ENCODE results near the gene MAPK7.

The MAPK7 gene

DNA sequence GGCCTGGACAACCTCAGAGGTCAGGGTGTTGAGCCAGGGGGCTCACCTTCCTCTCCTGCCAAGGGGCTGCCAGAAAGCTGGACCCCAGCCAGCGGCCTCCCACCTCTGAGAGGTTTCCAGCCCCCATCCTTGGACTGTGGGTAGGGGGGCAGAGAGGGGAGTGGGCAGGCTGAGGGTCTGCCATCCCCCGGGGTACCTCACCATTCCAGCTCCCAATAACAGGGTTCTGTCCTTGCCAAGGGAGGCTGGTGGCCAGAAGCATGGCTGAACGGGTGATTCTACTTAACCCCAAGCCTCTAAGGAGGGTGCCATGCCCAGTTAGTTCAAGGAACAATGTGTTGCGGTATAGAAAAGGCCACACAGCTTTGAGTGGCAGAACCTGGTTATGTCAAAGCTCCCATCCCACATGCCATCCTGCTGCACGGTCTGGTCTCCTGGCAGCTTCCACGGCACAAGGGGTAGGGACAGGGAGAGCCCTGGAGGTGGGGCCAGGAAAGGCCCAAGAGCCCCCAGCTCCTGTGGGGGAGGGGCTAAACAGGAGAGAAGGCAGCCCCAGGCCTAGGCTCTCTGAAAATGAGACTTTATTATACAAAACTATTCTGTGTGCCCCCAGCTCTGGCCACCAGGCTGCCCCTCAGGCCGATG, 35.6 kb upstream of the MAPK7 start:
- TF ChIP-seq TAF1 (IDR thresholded peaks at IDR 0.05; ENCODE audit: low read depth, low read length) (no peak), PAX5 (IDR thresholded peaks at IDR 0.05; ENCODE audit: insufficient read depth, low read length, severe bottlenecking) (no peak), POLR2AphosphoS5 (IDR thresholded peaks at IDR 0.05; ENCODE audit: low read depth, low read length) (no peak), POLR2A (IDR thresholded peaks at IDR 0.05; ENCODE audit: low read depth, low read length) (no peak), SPI1 (IDR thresholded peaks at IDR 0.05; ENCODE audit: low read depth, low read length) (no peak), POU2F2 (IDR thresholded peaks at IDR 0.05; ENCODE audit: low read depth, low read length) (no peak)
- FAIRE-seq (no peak), DNase-seq (ENCODE audit: insufficient read length, low spot score) (no peak)

DNA sequence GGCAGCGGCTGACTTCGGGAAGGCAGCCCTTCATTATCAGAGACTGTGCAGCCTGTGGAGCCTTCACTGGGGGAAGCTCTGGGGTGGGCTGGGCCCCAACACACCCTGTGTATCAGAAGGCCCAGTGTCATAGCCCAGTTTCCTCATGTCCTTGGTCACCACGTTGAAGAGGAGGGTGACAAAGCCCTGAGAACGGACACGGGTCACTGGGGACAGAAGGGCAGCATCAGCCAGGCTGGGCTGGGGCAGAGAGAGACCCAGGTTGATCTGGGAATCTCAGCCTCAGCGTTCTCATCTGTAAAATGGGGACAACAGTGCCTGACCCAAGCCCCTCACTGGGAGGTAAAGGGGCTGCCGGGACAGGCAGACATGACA, 35.1 kb upstream of the MAPK7 start:
- no peak for FAIRE-seq
- TF ChIP-seq PAX5 (IDR thresholded peaks at IDR 0.05; ENCODE audit: insufficient read depth, low read length, severe bottlenecking) (no peak), SPI1 (IDR thresholded peaks at IDR 0.05; ENCODE audit: low read depth, low read length) (no peak), TAF1 (IDR thresholded peaks at IDR 0.05; ENCODE audit: low read depth, low read length) (no peak), POLR2A (IDR thresholded peaks at IDR 0.05; ENCODE audit: low read depth, low read length) (no peak), POU2F2 (IDR thresholded peaks at IDR 0.05; ENCODE audit: low read depth, low read length) (no peak), POLR2AphosphoS5 (IDR thresholded peaks at IDR 0.05; ENCODE audit: low read depth, low read length) (no peak)
- DNase-seq (ENCODE audit: insufficient read length, low spot score), result no peak

DNA sequence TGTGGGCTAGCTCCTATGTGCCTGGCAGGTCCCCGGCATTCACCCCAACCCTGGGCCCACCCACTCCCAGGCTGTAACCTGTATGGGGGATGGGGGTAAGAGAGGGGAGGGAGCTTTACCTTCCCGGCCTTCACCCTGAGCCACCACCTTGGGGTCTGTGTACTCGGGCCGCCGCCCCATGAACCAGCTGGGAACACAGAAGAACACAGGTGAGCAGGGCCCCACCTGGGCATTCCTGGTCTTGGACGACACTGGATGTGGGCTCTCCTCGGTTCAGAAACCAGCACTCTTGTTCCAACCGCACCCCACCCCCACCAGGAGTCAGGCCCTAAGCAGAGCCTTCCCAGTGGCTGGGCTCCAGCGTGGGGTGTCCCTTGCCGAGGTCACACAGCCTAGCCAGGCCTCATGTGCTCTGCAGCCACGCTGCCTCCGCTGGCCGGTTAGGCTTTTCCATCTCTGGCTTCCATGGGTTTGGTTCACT, 34.6 kb upstream of the MAPK7 start:
- DNase-seq (ENCODE audit: insufficient read length, low spot score) (no peak), FAIRE-seq (no peak)
- TF ChIP-seq POLR2AphosphoS5 (IDR thresholded peaks at IDR 0.05; ENCODE audit: low read depth, low read length), result no peak
- no peak for TF ChIP-seq SPI1 (IDR thresholded peaks at IDR 0.05; ENCODE audit: low read depth, low read length)
- no peak for TF ChIP-seq PAX5 (IDR thresholded peaks at IDR 0.05; ENCODE audit: insufficient read depth, low read length, severe bottlenecking)
- no peak for TF ChIP-seq POU2F2 (IDR thresholded peaks at IDR 0.05; ENCODE audit: low read depth, low read length)
- TF ChIP-seq POLR2A (IDR thresholded peaks at IDR 0.05; ENCODE audit: low read depth, low read length), result no peak

DNA sequence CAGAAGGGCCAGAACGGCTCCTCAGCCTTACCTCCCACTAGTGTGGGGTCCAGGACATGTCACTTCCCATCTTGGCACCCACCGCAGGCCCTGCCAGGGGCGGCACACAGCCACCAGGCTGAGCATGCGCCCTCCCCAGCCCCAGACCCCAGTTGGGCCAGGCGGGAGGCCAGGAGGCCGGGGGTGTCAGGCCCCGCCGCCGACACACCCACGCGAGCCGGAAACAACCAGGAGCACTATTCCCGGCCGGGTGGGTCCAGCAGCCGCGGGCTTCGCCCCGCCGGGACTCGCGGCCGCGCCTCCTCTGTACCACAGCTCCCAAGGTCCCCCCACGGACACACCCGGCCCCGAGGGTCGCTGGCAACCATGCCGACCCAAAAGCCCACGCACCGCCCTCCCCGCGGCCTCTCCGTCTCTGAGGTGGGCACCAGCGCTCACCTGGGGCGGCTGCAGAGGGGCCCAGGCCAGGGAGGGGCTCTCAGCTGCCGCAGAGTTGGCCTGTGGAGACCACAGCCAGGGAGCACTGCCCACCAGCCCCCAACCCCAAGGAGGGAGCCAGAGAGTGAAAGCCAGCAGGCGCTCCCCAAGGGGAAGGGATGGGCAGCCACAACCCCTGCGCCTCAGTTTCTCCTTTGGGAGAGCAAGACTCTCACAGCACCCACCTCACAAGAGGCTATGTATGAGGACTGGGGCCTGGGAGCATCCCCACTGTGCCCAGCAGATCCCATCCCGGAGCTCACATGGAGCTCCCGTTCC, 33.8 kb upstream of the MAPK7 start:
- TF ChIP-seq PAX5 (IDR thresholded peaks at IDR 0.05; ENCODE audit: insufficient read depth, low read length, severe bottlenecking) (no peak), POLR2AphosphoS5 (IDR thresholded peaks at IDR 0.05; ENCODE audit: low read depth, low read length) (no peak), TAF1 (IDR thresholded peaks at IDR 0.05; ENCODE audit: low read depth, low read length) (no peak), SPI1 (IDR thresholded peaks at IDR 0.05; ENCODE audit: low read depth, low read length) (no peak), POU2F2 (IDR thresholded peaks at IDR 0.05; ENCODE audit: low read depth, low read length) (no peak), POLR2A (IDR thresholded peaks at IDR 0.05; ENCODE audit: low read depth, low read length) (no peak)
- no peak for DNase-seq (ENCODE audit: insufficient read length, low spot score)
- FAIRE-seq, result no peak

DNA sequence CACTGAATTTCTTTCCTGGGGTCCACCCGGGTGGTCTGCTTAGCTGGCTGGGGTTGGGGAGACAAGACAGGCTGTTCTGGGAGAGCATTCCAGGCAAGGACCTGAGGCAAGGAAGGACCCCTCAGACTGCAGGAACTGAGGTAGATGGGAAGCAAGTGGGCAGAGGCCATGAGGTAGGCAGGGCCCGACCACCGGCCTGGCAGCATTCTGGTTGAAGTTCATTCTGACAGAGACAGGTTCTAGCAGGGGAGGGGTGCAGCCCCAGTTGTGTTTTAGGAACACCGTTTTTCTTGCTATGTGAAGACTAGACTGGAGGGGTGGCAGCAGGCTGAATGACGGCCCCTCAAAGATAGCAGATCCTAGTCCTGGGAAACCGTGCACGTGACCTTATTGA, 33.2 kb upstream of the MAPK7 start:
- TF ChIP-seq POLR2A (IDR thresholded peaks at IDR 0.05; ENCODE audit: low read depth, low read length) (no peak), POU2F2 (IDR thresholded peaks at IDR 0.05; ENCODE audit: low read depth, low read length) (no peak), TAF1 (IDR thresholded peaks at IDR 0.05; ENCODE audit: low read depth, low read length) (no peak), SPI1 (IDR thresholded peaks at IDR 0.05; ENCODE audit: low read depth, low read length) (no peak), POLR2AphosphoS5 (IDR thresholded peaks at IDR 0.05; ENCODE audit: low read depth, low read length) (no peak), PAX5 (IDR thresholded peaks at IDR 0.05; ENCODE audit: insufficient read depth, low read length, severe bottlenecking) (no peak)
- DNase-seq (ENCODE audit: insufficient read length, low spot score) (no peak), FAIRE-seq (no peak)

DNA sequence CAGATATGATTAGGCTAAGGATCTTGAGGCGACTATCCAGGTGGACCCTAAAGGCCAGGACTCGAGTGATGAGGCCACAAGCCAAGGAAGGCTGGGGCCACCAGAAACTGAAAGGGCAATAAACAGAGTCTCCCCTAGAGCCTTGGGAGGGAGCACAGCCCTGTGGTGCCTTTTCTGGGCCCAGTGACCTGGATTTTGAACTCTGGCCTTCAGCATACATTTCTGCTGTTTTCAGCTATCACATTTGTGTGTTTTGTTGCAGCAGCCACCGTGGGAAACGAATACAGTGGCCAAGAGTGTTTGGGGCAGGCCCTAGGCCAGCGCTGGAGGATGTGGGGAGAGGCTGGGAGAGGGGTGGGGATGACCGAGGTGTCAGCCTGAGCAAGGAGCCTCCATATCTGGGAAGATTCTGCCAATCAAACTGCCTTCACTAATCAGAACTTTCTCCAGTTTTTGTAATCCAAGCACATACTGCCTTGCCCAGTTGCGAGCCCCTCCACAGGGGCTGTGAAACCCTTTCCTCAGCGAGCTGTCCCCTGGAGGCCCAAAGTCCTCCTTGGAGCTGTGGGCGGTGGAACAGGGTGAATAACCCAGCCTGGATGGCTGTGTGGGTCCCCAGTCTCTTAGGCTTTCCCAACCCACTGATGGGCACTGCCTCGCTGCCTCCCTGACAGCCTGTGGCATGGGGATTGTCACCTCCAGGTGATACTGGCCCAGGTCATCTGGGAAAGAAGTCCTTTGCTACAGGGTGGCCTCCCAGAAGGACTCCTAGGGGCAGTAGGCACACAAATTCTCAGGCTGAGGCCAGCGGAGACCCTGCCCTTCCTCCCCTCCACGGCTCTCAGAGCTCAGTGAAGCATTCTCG, 32.6 kb upstream of the MAPK7 start:
- DNase-seq (ENCODE audit: insufficient read length, low spot score) (no peak), FAIRE-seq (no peak)
- no peak for TF ChIP-seq POU2F2 (IDR thresholded peaks at IDR 0.05; ENCODE audit: low read depth, low read length)
- TF ChIP-seq POLR2A (IDR thresholded peaks at IDR 0.05; ENCODE audit: low read depth, low read length), result no peak
- no peak for TF ChIP-seq TAF1 (IDR thresholded peaks at IDR 0.05; ENCODE audit: low read depth, low read length)
- no peak for TF ChIP-seq PAX5 (IDR thresholded peaks at IDR 0.05; ENCODE audit: insufficient read depth, low read length, severe bottlenecking)
- no peak for TF ChIP-seq POLR2AphosphoS5 (IDR thresholded peaks at IDR 0.05; ENCODE audit: low read depth, low read length)
- TF ChIP-seq SPI1 (IDR thresholded peaks at IDR 0.05; ENCODE audit: low read depth, low read length), result no peak

DNA sequence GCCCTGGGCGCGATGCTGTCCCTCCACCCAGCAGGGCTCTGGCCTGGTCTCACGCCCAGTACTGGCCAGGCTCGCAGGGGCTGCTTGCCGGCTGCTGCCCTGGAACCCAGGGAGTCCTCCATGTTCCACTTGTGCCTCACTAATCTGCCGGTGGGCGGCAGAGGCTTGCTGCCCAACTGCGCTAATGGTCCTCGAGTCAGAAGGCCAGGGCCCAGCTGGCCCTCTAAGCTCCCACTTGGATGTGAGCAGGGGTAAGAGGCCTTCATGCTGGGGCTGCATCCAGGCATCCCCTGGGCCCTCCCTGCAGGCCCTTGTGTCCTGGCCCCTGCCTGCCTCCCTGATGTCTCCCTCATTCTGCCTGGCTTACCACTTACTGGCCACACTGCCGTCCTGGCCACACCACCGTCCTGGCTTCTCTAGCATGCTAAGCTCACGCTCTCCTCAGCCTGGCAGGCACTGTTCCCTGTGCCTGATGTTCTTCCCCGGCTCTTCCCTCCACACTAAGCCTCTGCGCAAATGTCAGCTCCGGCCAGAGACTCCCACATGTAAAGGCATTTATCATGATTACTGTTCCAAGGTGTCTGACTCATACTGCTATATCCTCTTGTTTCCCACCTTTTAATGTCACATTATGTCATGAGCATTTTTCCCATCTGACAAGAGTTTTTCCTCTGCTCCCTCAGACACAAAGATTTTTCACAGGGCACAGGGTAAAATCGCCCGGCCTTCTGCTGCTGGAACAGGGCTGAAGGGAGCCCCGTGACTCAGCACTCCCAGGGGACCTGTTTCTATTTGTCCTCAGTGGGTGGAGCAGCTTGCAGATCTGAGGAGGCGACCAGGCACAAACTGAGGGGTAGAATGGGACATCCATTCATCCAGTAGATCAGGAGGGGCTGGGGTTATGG, 31.7 kb upstream of the MAPK7 start:
- TF ChIP-seq POU2F2 (IDR thresholded peaks at IDR 0.05; ENCODE audit: low read depth, low read length) (no peak), TAF1 (IDR thresholded peaks at IDR 0.05; ENCODE audit: low read depth, low read length) (no peak), POLR2A (IDR thresholded peaks at IDR 0.05; ENCODE audit: low read depth, low read length) (no peak), SPI1 (IDR thresholded peaks at IDR 0.05; ENCODE audit: low read depth, low read length) (no peak), PAX5 (IDR thresholded peaks at IDR 0.05; ENCODE audit: insufficient read depth, low read length, severe bottlenecking) (no peak), POLR2AphosphoS5 (IDR thresholded peaks at IDR 0.05; ENCODE audit: low read depth, low read length) (no peak)
- DNase-seq (ENCODE audit: insufficient read length, low spot score) (no peak), FAIRE-seq (peak; percentile 47)

Data from GM12891 (cell line).